Heart right ventricle (tissue), 16 donors: ENCODE measurements around the gene SH3BP4. TPM values are rescaled to one million over a fixed set of nuclear protein-coding genes. Genes with fewer than 3 reads are reported as not detected.
A peak's percentile ranks its signal among the peaks of the same experiment; 100 is the strongest.

Experiments used
- ATAC-seq, 8 donors: fragments of 200-7000 bp; cut with Tn5 transposase; one replicate each; pipeline ENCODE4 v1.9.1; 2020; ENCODE audit warnings: mild to moderate bottlenecking in 8 of 8, moderate library complexity in 8 of 8, moderate number of reproducible peaks in 1 of 8
- DNase-seq, 2 donors: peaks; one replicate each; pipeline ENCODE4 v3.0.0-alpha.2; 2020
- H3K27ac ChIP-seq, 10 donors: fragments of 200-600 bp; sonication (generic) in 2 of 10; one replicate each; pipeline versions ENCODE4 v1.5.0 to v1.8.0; 2020 to 2022; ENCODE audit warnings: mild to moderate bottlenecking in 3 of 10
- H3K27me3 ChIP-seq, 7 donors: fragments of 200-600 bp; one replicate each; pipeline ENCODE4 v1.8.0; 2021 to 2022; ENCODE audit warnings: mild to moderate bottlenecking in 2 of 7
- H3K36me3 ChIP-seq, 9 donors: fragments of 200-600 bp; sonication (generic) in 1 of 9; one replicate each; pipeline versions ENCODE4 v1.5.0 to v1.8.0; 2020 to 2022; ENCODE audit warnings: mild to moderate bottlenecking in 2 of 9
- H3K4me1 ChIP-seq, 9 donors: fragments of 200-600 bp; sonication (generic) in 1 of 9; one replicate each; pipeline versions ENCODE4 v1.5.0 to v1.8.0; 2020 to 2022; ENCODE audit warnings: mild to moderate bottlenecking in 4 of 9
- H3K4me3 ChIP-seq, 10 donors: fragments of 200-600 bp; sonication (generic) in 2 of 10; one replicate each; pipeline versions ENCODE4 v1.5.0 to v1.8.0; 2020 to 2022; ENCODE audit warnings: mild to moderate bottlenecking in 7 of 10, moderate library complexity in 2 of 10
- H3K9me3 ChIP-seq, 11 donors: fragments of 200-600 bp in 10 of 11; sonication (generic) in 2 of 11; one replicate each; pipeline versions ENCODE4 v1.5.0 to v1.8.0; 2013 to 2022; ENCODE audit warnings: mild to moderate bottlenecking in 2 of 11, control low read depth in 1 of 11, moderate library complexity in 1 of 11
- WGBS, 2 donors: extraction: QIAGEN DNeasy Blood & Tissue Kit; methylation state at CpG; one replicate each; pipeline ENCODE4 v1.1.7; 2013; ENCODE audit warnings: inconsistent platforms in 1 of 2; 5-methylcytosine and 5-hydroxymethylcytosine counted together
- intact Hi-C, 10 donors: fragments of 100-400 bp; cut with DNase I; formaldehyde crosslinking; loops; one replicate each; pipeline versions ENCODE4 v1.11.1 to v1.14.2; 2022
- polyA plus RNA-seq, 2 donors: library from polyadenylated mRNA; stranded (reverse); fragments of 200-250 nt; gene quantifications; one replicate each; pipeline ENCODE4 v1.2.3, GENCODE V29; 2013
- total RNA-seq, 10 donors: library from RNA; stranded (reverse); fragmentation: NEBNext Ultra II Directional in 3 of 10; extraction: Animal tissue kit (Norgen Biotek cat#: 25700) in 3 of 10; gene quantifications; one replicate each; pipeline versions ENCODE4 v1.2.1 to v1.2.4, GENCODE V29; 2021 to 2023
- TF ChIP-seq, protein P1 (sequence below), 9 donors: fragments of 200-600 bp; sonication (generic) in 2 of 9; IDR thresholded peaks; one replicate each; pipeline versions ENCODE4 v1.5.0 to v1.8.0; 2021 to 2022; ENCODE audit warnings: antibody characterized with exemption in 9 of 9, mild to moderate bottlenecking in 5 of 9, moderate library complexity in 1 of 9
- donor health status: Arrhythmogenic right ventricular cardiomyopathy.
- donor health status: ischemic (EF 13 %, LVEDD 7.1; RV severe dilation, severe dysfunction).
- donor health status: healthy with polysubstance abuse.
- donor health status: DM: no; HTN: yes; CAD: no.
- donor health status: DM: no; HTN: no; CAD: no.
- donor health status: ischemic (EF 25% LVEDD 6.9; RV normal size, moderate dysfunction).
- donor health status: ischemic (EF 25% LVEDD 5.7; RV mildly dilated, moderate dysfunction).
- donor health status: healthy.
- donor health status: DM: yes; HTN: yes; CAD: no.
- donor health status: Ischemic cardiomyopathy.
- donor health status: ischemic (EF 35%, LVEDD 5.7; RV mildly dilated, moderate dysfunction).
- donor health status: nonischemic (EF 11% LVEDD 7.7; RV severe dilation, severe dysfunction).
- donor health status: DM: yes; HTN: yes; CAD: no.
- donor health status: PGD.
- donor health status: ischemic (EF 29% LVEDD 5.4; RV normal size, mild dysfunction).
- donor health status: nonischemic (EF 23%, LVEDD 6.1; RV moderate dilation, normal function).

The SH3BP4 gene
- total and polyA plus RNA-seq, 12 donors = 6.3 to 15.3 (median 10.8) TPM

DNA sequence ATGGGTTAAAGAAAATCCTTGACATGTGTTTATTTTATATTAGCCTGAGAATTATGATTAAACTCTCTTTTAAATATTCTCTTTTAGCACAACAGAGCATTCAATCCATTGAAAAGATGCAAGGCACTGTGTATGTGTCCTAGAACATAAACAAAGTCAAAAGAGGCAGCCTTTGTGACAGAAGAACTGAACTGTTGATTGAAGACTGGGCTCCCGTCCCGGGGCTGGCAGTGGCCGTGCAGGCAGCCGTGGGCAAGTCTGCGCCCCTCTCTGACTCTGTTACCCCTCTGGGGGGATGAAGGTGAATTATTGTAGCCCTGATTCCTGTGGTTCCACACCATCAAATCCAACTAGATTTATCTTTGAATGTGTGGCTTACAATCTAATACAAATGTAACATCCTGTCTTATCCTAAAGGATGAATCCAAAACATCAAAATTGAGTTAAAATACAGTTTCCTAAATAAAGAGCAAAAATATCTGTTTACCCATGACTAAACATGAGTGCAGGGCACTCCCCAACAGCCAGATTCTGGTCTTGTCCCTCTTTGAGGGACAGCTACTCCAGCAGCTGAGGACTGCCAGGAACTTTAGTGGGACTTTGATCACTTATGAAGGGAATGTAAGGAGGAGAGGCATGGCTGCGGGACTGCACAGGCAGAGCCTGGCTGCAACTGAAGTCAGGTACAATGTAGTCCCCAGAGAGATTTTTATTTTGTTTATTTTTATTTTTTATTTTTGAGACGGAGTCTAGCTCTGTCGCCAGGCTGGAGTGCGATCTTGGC lies 37.3 kb upstream of the SH3BP4 start:
- 91 to 94% methylated on average over 9 of the region's 9 CpGs for WGBS, 2 donors
- no peaks in the 10 kb centered on the region for H3K9me3 ChIP-seq
- H3K36me3 ChIP-seq = no peaks in the 10 kb centered on the region
- H3K27ac ChIP-seq = no peak overlapping the region
- intact Hi-C loops = no loop called here
- H3K27me3 ChIP-seq = no peaks in the 10 kb centered on the region
- H3K4me3 ChIP-seq = no peak overlapping the region
- DNase-seq (no peak), ATAC-seq (no peak)
- H3K4me1 ChIP-seq = peaks cover 0 to 10% (median 0%) of the 10 kb centered on the region in 9 donors
- TF ChIP-seq, protein P1, sequence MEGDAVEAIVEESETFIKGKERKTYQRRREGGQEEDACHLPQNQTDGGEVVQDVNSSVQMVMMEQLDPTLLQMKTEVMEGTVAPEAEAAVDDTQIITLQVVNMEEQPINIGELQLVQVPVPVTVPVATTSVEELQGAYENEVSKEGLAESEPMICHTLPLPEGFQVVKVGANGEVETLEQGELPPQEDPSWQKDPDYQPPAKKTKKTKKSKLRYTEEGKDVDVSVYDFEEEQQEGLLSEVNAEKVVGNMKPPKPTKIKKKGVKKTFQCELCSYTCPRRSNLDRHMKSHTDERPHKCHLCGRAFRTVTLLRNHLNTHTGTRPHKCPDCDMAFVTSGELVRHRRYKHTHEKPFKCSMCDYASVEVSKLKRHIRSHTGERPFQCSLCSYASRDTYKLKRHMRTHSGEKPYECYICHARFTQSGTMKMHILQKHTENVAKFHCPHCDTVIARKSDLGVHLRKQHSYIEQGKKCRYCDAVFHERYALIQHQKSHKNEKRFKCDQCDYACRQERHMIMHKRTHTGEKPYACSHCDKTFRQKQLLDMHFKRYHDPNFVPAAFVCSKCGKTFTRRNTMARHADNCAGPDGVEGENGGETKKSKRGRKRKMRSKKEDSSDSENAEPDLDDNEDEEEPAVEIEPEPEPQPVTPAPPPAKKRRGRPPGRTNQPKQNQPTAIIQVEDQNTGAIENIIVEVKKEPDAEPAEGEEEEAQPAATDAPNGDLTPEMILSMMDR (IDR thresholded peaks at IDR 0.05) = no peak

DNA sequence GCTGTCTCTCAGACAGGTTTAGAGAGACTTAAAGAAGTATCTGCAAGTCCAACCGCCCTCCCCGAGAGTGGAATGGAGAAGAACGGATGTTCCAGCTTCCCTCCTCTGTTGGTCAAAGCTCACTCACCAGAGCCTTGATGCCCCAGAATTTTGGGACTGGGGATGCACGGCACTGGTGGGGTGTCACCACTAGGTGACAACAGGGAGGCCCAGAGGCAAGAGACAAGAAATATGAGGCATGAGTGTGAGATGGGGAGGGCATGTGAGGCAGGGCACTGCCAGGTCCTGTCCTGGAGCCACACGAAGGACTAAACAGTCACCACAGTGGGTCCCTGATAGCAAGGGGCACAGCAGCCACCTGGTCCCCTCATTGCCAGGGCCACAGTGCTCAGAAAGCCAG lies 35.1 kb upstream of the SH3BP4 start:
- no peak overlapping the region for H3K4me3 ChIP-seq
- DNase-seq = no peak
- WGBS, 2 donors = 96 to 97% methylated on average over 5 of the region's 5 CpGs
- no peaks in the 10 kb centered on the region for H3K9me3 ChIP-seq
- peaks cover 0 to 10% (median 0%) of the 10 kb centered on the region in 9 donors for H3K4me1 ChIP-seq
- TF ChIP-seq, protein P1 (IDR thresholded peaks at IDR 0.05) = no peak
- ATAC-seq = no peak
- H3K36me3 ChIP-seq = no peaks in the 10 kb centered on the region
- no peak overlapping the region for H3K27ac ChIP-seq
- H3K27me3 ChIP-seq = no peaks in the 10 kb centered on the region
- intact Hi-C loops = no loop called here

DNA sequence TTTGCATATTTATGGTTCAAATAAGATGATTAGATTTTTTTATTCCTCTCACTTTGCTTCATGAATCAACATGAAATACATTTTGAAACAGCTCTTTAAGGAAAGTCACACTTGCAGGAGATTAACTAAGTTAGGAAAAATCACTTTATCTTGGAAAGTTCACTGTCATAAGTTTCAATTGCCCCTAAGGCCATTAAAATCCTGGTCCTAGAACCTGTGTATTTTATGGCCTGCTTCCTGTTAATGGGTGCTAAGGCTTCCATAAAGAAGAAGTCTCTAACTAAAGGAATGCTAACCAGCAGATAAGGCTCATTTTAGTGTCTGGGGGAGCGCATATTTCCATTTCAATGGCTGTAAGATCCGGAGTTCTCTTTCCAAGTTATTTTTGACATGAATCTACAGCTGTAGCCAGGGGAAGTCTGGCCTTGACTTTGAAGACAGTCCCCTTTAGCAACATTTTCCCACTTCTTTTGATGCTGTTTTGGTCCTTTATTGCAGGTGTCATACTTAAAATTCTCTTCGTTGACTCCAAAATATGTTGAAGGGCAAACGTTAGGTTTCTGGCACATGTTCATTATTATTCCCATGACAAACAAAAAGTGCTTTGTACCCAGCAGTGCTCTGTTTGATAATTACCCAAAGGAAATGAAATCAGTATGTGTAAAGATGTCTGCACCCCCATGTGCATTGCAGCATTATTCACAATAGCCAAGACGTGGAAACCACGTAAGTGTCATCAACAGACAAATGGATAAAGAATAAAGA lies 34.4 kb upstream of the SH3BP4 start:
- Histone ChIP-seq H3K27ac (peak overlapping the region in 1 of 10 donors; percentile 3), H3K36me3 (no peaks in the 10 kb centered on the region), H3K4me3 (no peak overlapping the region), H3K9me3 (no peaks in the 10 kb centered on the region), H3K4me1 (peaks cover 0 to 10% (median 0%) of the 10 kb centered on the region in 9 donors), H3K27me3 (no peaks in the 10 kb centered on the region)
- DNase-seq (no peak), ATAC-seq (no peak)
- intact Hi-C loops = no loop called here
- WGBS, 2 donors = 31 to 32% methylated on average over 6 of the region's 6 CpGs
- TF ChIP-seq, protein P1 (IDR thresholded peaks at IDR 0.05) = no peak

DNA sequence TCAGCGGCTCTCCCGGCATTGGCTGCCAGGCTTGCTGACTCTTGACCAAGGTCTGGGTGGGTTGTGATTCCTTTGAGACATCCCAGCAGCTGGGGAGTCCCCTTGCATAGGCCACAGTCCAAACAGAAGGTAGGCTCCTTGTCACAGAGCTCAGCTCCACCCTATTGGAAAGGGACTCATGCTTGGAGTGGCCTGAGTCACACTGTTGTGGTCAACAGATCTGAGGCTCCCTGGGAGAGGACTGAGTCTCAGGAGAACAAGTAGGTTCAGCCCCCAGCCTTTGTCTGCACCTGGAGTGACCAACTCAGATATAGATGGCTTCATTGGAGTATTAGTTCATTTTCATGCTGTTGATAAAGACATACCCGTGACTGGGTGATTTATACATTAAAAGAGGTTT lies 32.1 kb upstream of the SH3BP4 start:
- TF ChIP-seq, protein P1 (IDR thresholded peaks at IDR 0.05) = no peak
- 92 to 95% methylated on average over 3 of the region's 3 CpGs for whole genome bisulfite sequencing, 2 donors
- no peak for ATAC-seq

More for the DNA sequence above, 32.1 kb upstream of the SH3BP4 start:
- no peaks in the 10 kb centered on the region for H3K36me3 ChIP-seq
- H3K9me3 ChIP-seq = peaks cover 0 to 7% (median 0%) of the 10 kb centered on the region in 11 donors
- H3K27ac ChIP-seq = no peak overlapping the region
- H3K4me3 ChIP-seq = no peak overlapping the region
- intact Hi-C loops = no loop called here
- DNase-seq = no peak
- no peaks in the 10 kb centered on the region for H3K27me3 ChIP-seq
- H3K4me1 ChIP-seq = peaks cover 0 to 10% (median 0%) of the 10 kb centered on the region in 9 donors
